Measurements from ENCODE around the gene TCL1A.

DNA sequence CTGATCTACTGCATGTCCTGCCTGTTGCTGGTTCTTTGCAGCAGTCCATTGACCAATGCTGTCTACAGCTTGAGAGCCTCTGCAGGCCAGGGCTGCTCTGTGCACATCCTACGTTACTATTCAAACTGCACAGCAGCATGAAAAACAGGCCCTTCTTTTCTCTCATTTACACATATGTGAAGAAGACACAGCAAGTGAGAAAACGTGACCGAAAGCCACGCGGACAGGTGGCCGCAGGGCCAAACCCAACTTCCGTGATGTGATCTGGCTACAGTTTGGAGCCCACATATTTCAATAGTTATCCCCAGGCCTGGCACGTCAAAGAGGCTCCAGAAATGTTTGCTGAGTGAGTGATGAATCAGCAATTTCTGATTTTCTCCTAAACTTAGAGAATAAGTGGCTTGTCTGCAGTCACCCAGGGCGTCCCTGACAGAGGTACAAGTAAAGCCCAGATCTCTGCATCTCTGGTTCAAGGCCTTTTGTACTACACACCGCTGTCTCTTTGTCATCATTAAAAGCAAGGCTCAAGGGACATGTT lies 45.6 kb downstream of the TCL1A start:
- TF ChIP-seq CTCF (optimal IDR thresholded peaks at IDR 0.05 in 1 of 3, IDR thresholded peaks at IDR 0.05 in 1 of 3, conservative IDR thresholded peaks at IDR 0.05 in 1 of 3; ENCODE audit: extremely low read depth in 1 of 3, insufficient read depth in 2 of 3, low read length in 3 of 3): no peak
- TF ChIP-seq EZH2 (IDR thresholded peaks at IDR 0.05; ENCODE audit: low read length): no peak

Measured in keratinocyte (primary cell).